GM12864 (cell line): ENCODE data around the gene MCRIP1.
A peak's percentile ranks its signal among the peaks of the same experiment; 100 is the strongest.

Source experiments
- DNase-seq: peaks from one replicate; pipeline ENCODE4 v3.0.0-alpha.2; 2011; ENCODE audit warnings: low read depth
- H3K4me3 ChIP-seq: 2 replicates; pipeline ENCODE4 v1.5.1; 2011; ENCODE audit warnings: mild to moderate bottlenecking, low read depth, low read length, control low read depth
- TF ChIP-seq, protein P1 (sequence below): IDR thresholded peaks from 2 replicates; pipeline ENCODE4 v1.5.1; 2011; ENCODE audit warnings: low read depth, mild to moderate bottlenecking, moderate library complexity, low read length, control low read depth, inconsistent platforms; ENCODE audit errors: missing control alignments

The MCRIP1 gene

DNA sequence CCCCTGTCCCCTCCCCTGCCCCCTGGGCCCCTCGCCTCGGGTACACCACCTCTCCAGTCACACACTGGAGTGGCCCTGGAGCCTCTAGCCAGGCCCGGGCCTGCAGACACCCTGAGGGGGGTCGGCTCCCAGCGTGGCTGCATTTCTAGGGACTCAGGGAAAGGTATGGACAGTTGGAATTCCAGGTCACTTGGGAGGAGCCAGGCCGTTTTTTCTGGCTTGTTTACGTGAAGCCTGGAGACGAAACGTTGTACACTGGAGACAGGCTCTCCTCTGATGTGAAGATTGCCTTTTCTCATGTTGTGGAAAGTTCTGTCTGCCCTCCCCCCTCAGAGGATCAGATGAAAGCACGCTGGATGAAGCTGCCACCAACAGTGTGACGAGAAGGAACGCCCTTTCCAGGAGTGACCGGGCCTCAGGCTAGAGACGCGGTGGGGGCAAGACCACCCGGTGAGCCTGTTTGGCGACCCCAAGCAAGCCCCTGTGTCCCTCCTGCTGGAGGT lies 5.7 kb upstream of the MCRIP1 start:
- TF ChIP-seq, protein P1, sequence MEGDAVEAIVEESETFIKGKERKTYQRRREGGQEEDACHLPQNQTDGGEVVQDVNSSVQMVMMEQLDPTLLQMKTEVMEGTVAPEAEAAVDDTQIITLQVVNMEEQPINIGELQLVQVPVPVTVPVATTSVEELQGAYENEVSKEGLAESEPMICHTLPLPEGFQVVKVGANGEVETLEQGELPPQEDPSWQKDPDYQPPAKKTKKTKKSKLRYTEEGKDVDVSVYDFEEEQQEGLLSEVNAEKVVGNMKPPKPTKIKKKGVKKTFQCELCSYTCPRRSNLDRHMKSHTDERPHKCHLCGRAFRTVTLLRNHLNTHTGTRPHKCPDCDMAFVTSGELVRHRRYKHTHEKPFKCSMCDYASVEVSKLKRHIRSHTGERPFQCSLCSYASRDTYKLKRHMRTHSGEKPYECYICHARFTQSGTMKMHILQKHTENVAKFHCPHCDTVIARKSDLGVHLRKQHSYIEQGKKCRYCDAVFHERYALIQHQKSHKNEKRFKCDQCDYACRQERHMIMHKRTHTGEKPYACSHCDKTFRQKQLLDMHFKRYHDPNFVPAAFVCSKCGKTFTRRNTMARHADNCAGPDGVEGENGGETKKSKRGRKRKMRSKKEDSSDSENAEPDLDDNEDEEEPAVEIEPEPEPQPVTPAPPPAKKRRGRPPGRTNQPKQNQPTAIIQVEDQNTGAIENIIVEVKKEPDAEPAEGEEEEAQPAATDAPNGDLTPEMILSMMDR: no peak
- no peak overlapping the region for H3K4me3 ChIP-seq
- no peak for DNase-seq

DNA sequence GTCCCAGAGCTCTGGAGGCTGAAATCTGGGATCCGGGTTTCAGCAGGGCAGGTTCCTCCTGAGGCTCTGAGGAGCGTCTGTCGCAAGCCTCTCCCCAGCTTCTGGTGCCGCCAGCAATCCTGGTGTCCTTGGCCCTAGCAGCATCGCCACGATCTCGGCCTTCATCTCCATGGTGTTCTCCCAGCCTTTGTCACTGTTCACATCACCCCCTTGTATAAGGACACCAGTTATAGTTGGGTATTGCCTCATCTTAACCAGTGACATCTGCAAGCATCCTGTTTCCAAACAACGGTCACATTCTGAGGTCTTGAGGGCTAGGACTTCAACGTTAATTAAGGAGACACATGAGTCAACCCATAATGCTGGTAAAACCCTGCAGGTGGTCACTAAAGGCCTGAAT lies 4.5 kb upstream of the MCRIP1 start:
- no peak overlapping the region for H3K4me3 ChIP-seq
- no peak for DNase-seq
- TF ChIP-seq, protein P1: no peak

DNA sequence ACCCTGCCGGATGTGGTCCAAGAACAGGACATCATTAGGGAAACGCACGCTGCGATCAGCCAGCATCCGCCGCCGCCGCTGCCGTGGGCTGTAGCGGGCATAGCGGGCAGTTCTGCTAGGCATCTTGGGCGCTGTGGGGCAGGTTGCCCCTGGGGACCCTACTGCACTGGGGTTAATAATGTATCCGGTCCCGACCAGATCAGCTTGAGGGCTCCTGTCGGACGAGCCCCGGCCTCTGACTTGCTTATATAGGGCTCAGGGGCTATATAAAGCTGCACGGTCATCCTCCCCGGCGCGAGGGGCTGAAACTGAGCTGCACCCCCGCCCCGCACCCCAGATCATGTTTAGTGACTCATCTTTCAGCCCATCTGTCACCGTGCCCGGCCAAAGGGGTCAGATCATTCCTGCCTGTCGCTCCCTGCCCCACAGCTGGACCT lies 1.8 kb upstream of the MCRIP1 start, which contains the start of gene PPP1R27:
PPP1R27 (minus strand) TSS at position 220 of the 437 bp plus-strand sequence; CDS start at position 123, 97 bp downstream.
- TF ChIP-seq, protein P1: no peak
- DNase-seq: no peak
- H3K4me3 ChIP-seq: peak within 1 kb of the TSS; percentile 70; the same call in 1 of the 2 replicates

DNA sequence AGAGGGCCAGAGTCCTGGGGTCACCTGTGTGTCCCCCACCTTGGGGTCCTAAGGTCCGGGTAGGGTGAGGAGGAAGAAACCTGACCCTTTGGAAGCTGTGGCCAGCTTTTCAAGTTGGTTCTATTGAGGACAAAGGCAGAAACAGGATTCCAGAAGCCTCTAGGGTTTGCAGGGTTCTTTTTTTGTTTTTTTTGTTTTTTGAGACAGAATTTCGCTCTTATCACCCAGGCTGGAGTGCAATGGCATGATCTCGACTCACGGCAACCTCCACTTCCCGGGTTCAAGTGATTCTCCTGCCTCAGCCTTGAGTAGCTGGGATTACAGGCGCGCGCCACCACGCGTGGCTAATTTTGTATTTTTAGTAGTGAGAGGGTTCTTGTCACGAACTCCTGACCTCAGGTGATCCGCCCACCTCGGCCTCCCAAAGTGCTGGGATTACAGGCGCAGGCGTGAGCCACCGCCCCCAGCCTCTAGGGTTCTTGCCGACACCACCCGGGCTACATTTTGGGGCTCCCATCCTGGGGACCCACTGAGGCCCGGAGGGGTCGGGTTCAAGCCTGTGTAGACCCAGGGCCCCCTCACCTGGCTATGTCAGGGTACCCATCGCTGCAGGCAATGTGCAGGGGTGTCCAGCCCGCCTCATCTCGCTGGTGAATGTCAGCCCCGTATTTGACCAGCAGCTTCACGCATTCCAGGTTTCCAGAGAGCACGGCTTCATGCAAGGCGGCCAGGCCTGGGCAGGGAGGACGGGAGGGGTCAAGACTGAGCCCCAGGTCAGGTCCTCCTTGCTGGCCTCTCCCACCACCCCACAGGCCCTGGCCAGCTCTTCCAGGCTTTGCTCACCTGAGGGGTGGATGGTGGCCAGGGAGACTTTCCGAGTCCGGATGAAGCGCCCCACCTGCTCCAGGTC lies 1.1 kb upstream of the MCRIP1 start:
- TF ChIP-seq, protein P1: no peak
- DNase-seq: no peak
- peak overlapping the region; percentile 70 for H3K4me3 ChIP-seq

DNA sequence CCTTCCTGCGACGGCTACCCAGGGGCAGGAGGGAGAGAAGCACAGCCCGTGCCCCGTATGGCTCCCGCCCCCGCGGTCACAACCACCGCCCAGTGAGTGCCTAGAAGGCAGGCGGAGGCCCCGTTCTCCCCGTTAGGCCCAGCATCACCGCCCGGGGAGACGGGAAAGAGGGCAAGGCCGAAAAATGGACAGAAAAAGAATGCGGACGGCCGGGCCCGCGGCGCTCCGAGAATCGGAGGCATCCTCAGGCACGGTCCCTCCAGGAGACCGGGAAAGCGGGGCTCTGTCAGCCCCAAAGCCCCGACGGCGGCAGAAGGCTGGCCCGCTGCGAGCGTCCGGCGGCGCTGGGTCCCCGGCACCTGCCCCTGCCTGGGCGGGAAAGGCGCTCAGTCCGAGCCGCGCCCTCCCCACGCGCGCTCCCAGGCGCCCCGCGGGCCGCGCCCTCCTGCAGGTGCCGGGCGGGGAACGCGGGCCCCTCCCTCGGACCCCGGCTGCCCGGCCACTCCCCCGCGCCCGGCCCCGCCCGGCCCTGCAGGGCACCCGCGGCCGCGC lies 407 bp downstream of the MCRIP1 start:
- TF ChIP-seq, protein P1: no peak
- DNase-seq: peak; percentile 18

DNA sequence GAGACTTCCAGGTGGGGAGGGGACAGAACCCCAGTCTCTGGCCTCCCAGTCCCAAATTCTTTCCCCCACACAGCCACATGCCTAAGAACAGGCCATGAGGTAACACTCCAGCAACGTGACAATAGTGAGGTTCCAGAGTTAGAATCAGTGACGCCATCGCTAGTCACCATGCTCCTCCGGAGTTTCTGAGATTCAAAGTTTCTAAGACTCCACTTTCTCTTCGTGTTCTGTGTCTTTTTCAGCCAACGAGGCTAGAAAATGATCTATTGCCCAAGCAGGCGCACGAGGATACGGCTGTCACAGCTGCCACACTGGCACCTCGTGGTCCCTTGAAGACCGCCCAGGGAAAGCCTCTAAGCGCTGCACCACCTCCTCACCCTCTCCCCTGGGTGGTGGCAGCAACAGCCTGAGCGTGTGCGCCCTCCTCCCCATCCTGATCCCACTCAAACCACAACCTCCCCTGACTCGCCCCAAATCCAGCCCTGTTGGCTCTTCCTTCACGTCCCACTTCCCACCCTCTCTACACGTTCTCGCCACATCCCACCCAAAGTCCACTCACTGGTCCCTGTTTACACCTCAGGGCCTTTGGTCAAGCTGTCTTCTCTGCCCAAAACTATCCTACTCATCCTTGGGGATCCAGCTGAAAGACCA lies 1.0 kb downstream of the MCRIP1 start:
- H3K4me3 ChIP-seq: peak overlapping the region; percentile 85
- TF ChIP-seq, protein P1: no peak
- no peak for DNase-seq

More for the DNA sequence above, 407 bp downstream of the MCRIP1 start:
- peak overlapping the region; percentile 85 for H3K4me3 ChIP-seq
